Stimulated activated CD4-positive, alpha-beta T cell treated with anti-CD3 and anti-CD28 coated beads, Interleukin-2, amount 100 ng/mL, for 4 hours (primary cell): ENCODE measurements around the gene PPP1R1B.
"Not testable (repeated sequence)": the region's sequence is repeated elsewhere in the genome, so short reads cannot be mapped to it uniquely, and the experiment has no call there.

Experiments
- DNase-seq: peaks from one replicate; pipeline ENCODE4 v3.0.0-alpha.2; 2020; ENCODE audit warnings: low read depth

Gene PPP1R1B

GRCh38 chr17:39626171-39627046, at the start of gene PPP1R1B:
TSS of gene PPP1R1B (plus strand) at chr17:39626952. CDS start at chr17:39627393, 441 bp downstream.
- DNase-seq, result no peak

GRCh38 chr17:39578272-39578671, 48.5 kb upstream of the PPP1R1B start:
- no peak for DNase-seq

- no peak for DNase-seq
Measured at GRCh38 chr17:39579318-39580081, 47.3 kb upstream of the PPP1R1B start.

GRCh38 chr17:39580082-39580468, 46.7 kb upstream of the PPP1R1B start:
- DNase-seq, result no peak

- DNase-seq, result no peak
Measured at GRCh38 chr17:39581071-39581758, 45.5 kb upstream of the PPP1R1B start.

GRCh38 chr17:39581759-39582085, 45.0 kb upstream of the PPP1R1B start:
- DNase-seq, result no peak

GRCh38 chr17:39582658-39583057, 44.1 kb upstream of the PPP1R1B start:
- DNase-seq, result no peak

GRCh38 chr17:39590180-39590579, 36.6 kb upstream of the PPP1R1B start:
- DNase-seq, result not testable (repeated sequence)

- DNase-seq, result no peak
Measured at GRCh38 chr17:39591958-39592954, 34.5 kb upstream of the PPP1R1B start.

GRCh38 chr17:39593371-39593770, 33.4 kb upstream of the PPP1R1B start:
- no peak for DNase-seq

GRCh38 chr17:39595294-39595693, 31.5 kb upstream of the PPP1R1B start:
- no peak for DNase-seq

GRCh38 chr17:39595928-39596510, 30.7 kb upstream of the PPP1R1B start:
- no peak for DNase-seq

- no peak for DNase-seq
Measured at GRCh38 chr17:39596543-39597267, 30.0 kb upstream of the PPP1R1B start.

GRCh38 chr17:39597372-39598046, 29.2 kb upstream of the PPP1R1B start:
- DNase-seq, result no peak

- no peak for DNase-seq
Measured at GRCh38 chr17:39598047-39598481, 28.7 kb upstream of the PPP1R1B start.

- no peak for DNase-seq
Measured at GRCh38 chr17:39598630-39599003, 28.1 kb upstream of the PPP1R1B start.

- no peak for DNase-seq
Measured at GRCh38 chr17:39599004-39599664, 27.6 kb upstream of the PPP1R1B start.

- no peak for DNase-seq
Measured at GRCh38 chr17:39599665-39600231, 27.0 kb upstream of the PPP1R1B start.
